Measurements from ENCODE around the gene KIF12. TPM values are rescaled to one million over a fixed set of nuclear protein-coding genes. Genes with fewer than 3 reads are reported as not detected.
A peak's percentile ranks its signal among the peaks of the same experiment; 100 is the strongest.

Gene KIF12
- total and polyA plus RNA-seq, 2 of the 13 experiments (the other 11 are each of a cell fraction or from before 2014, with no cell fraction given), result 1.8 to 12.5 TPM

DNA sequence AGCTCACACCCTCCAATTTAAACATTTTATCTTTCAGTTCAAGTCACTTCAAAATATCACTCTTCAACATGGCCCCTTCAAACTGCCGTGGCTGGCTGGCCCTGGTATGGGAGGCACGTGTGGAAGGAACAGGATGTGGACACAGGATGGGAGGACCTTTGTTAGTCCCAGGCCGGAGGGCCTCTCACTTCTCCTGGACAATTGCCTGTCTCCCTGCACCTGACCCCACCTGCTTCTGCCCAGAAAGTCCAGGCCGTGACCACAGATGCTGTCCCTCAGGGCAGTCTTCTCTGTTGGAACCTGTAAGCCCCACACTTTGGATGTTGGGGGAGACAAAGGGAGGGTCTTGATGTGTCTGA, 40.4 kb downstream of the KIF12 start (continued):
- TF ChIP-seq, protein P1, sequence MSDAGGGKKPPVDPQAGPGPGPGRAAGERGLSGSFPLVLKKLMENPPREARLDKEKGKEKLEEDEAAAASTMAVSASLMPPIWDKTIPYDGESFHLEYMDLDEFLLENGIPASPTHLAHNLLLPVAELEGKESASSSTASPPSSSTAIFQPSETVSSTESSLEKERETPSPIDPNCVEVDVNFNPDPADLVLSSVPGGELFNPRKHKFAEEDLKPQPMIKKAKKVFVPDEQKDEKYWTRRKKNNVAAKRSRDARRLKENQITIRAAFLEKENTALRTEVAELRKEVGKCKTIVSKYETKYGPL (CRISPR knock-in tag; IDR thresholded peaks at IDR 0.05), result no peak; the same call in 1 of the 2 replicates
- TF ChIP-seq PAXIP1 (CRISPR knock-in tag; conservative IDR thresholded peaks at IDR 0.05) (peak; percentile 24; the same call in 1 of the 2 replicates), ZNF644 (CRISPR knock-in tag; IDR thresholded peaks at IDR 0.05; ENCODE audit: low read depth) (0 out of 2 replicates have a peak, but pooled peaks have one; percentile 21), MAFK (conservative IDR thresholded peaks at IDR 0.05 in 1 of 2, IDR thresholded peaks at IDR 0.05 in 1 of 2; ENCODE audit: low read length in 2 of 2) (no peak), ZFX (CRISPR knock-in tag; IDR thresholded peaks at IDR 0.05; ENCODE audit: low read depth) (peak; percentile 35), ZBTB1 (CRISPR knock-in tag; IDR thresholded peaks at IDR 0.05; ENCODE audit: borderline replicate concordance) (no peak), NR2F1 (CRISPR knock-in tag; IDR thresholded peaks at IDR 0.05) (no peak), NR3C1 (CRISPR knock-in tag; IDR thresholded peaks at IDR 0.05) (no peak), NR1H2 (CRISPR knock-in tag; IDR thresholded peaks at IDR 0.05; ENCODE audit: borderline replicate concordance, low read depth) (no peak), NFKBIZ (CRISPR knock-in tag; IDR thresholded peaks at IDR 0.05) (0 out of 2 replicates have a peak, but pooled peaks have one; percentile 20), RXRB (CRISPR knock-in tag; IDR thresholded peaks at IDR 0.05; ENCODE audit: borderline replicate concordance) (no peak), KAT8 (CRISPR knock-in tag; IDR thresholded peaks at IDR 0.05) (0 out of 2 replicates have a peak, but pooled peaks have one; percentile 16), ZNF780A (CRISPR knock-in tag; IDR thresholded peaks at IDR 0.05) (no peak), MEF2D (CRISPR knock-in tag; IDR thresholded peaks at IDR 0.05) (no peak), RXRA (CRISPR knock-in tag; IDR thresholded peaks at IDR 0.05) (no peak), ZNF143 (CRISPR knock-in tag; IDR thresholded peaks at IDR 0.05) (no peak), ATF5 (CRISPR knock-in tag; IDR thresholded peaks at IDR 0.05; ENCODE audit: low read depth) (0 out of 2 replicates have a peak, but pooled peaks have one; percentile 46), NR0B2 (CRISPR knock-in tag; IDR thresholded peaks at IDR 0.05) (no peak), ZSCAN20 (CRISPR knock-in tag; IDR thresholded peaks at IDR 0.05; ENCODE audit: borderline replicate concordance) (no peak), E2F1 (CRISPR knock-in tag; IDR thresholded peaks at IDR 0.05) (no peak), CHD2 (IDR thresholded peaks at IDR 0.05; ENCODE audit: low read depth, low read length) (no peak)
